ENCODE results near the gene VRK2.
"Not testable (repeated sequence)": the region's sequence is repeated elsewhere in the genome, so short reads cannot be mapped to it uniquely, and the experiment has no call there.

The VRK2 gene

DNA sequence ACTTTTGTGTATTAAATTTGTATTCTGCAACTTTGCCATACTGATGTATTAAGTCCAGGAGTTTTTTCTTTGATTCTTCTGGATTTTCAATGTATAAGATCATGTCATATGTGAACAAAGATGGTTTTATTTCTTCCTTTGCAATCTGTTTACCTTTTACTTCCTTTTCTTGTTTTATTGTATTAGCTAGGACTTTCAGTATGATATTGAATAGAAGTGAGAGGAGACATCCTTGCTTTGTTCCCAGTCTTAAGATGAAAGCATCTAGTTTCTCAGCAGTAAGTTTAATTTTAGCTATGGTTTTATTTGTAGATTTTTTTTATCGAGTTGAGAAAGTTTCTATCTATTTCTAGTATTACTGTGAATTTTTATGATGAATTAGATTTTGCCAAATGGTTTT is 25.5 kb downstream of the VRK2 start:
- no peak overlapping the region for H3K4me3 Mint-ChIP-seq
- peaks cover 16% of the 10 kb centered on the region for H3K4me1 Mint-ChIP-seq
- no peak for ATAC-seq
- peaks cover 7% of the 10 kb centered on the region for H3K36me3 Mint-ChIP-seq
- DNase-seq (ENCODE audit: low spot score in 2 of 2): no peak
- no peak overlapping the region for H3K27ac Mint-ChIP-seq
- H3K9me3 Mint-ChIP-seq: no peaks in the 10 kb centered on the region

DNA sequence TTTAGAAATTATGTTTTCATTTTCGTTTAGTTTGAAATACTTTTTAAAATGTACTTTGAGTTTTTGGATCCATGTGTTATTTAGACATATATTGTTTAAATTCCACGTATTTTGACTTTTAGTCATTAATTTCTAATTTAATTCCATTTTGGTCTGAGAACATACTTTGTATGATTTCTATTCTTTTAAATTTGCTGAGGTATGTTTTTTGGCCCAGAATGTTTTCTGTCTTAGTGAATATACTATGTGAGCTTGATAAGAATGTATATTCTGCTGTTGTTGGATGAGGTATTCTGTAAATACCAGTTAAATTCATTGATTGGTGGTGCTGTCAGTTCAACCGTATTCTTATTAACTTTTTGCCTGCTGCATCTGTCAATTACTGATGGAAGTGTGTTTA is 26.4 kb downstream of the VRK2 start:
- Mint-ChIP-seq H3K4me1 (peaks cover 23% of the 10 kb centered on the region), H3K27ac (no peak overlapping the region), H3K36me3 (peaks cover 4% of the 10 kb centered on the region), H3K4me3 (no peak overlapping the region), H3K9me3 (no peaks in the 10 kb centered on the region)
- DNase-seq (ENCODE audit: low spot score in 2 of 2) (no peak), ATAC-seq (no peak)

DNA sequence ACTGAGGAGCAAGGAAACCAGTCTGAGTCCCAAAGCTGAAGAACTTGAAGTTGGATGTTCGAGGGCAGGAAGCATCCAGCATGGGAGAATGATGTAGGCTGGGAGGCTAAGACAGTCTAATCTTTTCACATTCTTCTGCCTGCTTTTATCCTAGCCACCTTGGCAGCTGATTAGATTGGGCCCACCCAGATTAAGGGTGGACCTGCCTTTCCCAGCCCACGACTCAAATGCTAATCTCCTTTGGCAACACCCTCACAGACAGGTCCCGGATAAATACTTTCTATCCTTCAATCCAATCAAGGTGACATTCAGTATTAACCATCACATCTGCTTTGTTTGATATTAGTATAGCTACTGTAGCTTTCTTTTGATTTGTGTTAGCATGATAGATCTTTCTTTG is 27.1 kb downstream of the VRK2 start:
- no peak overlapping the region for H3K27ac Mint-ChIP-seq
- no peak for ATAC-seq
- H3K4me3 Mint-ChIP-seq: no peak overlapping the region
- no peak for DNase-seq (ENCODE audit: low spot score in 2 of 2)
- peaks cover 26% of the 10 kb centered on the region for H3K4me1 Mint-ChIP-seq
- H3K9me3 Mint-ChIP-seq: no peaks in the 10 kb centered on the region
- no peaks in the 10 kb centered on the region for H3K36me3 Mint-ChIP-seq

DNA sequence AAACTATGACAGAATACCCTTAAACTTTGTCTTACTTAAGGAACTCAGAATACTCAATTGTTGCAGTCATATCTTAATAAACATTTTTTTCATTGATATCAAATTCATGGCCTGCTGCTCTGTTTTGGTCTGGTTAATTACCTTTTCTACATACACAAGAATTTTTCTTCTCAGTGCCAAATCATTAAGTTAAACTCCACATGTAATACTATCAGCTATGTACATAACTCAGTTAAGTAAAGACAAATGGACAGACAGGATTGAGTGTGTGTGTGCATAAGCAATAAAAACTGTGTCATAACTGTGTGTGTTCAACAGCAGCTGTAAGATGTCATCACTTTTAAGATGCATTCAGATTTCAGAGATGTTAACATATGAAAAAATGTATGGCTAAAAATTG is 34.4 kb downstream of the VRK2 start:
- DNase-seq (ENCODE audit: low spot score in 2 of 2) (no peak), ATAC-seq (no peak)
- Mint-ChIP-seq H3K27ac (no peak overlapping the region), H3K4me1 (peaks cover 10% of the 10 kb centered on the region), H3K36me3 (peaks cover 15% of the 10 kb centered on the region), H3K9me3 (no peaks in the 10 kb centered on the region), H3K4me3 (no peak overlapping the region)

DNA sequence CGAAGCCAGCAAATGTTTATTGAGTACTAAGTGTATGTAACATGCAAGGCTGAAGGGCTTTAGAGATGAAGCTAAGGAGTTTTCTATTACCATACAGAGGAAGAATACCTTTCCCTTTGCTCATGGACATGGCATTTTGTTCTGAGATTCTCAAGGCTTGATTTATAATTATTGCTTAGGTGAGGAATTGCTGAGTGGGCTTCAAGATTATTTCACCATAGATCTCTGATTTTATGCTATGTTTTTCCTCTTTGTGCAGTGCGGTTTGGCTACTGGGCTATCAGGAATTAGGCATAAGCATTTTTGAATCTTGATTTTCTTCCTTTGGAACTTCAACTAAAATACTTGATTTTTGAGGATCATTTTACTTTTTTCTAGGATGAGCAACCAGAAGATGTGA is 42.5 kb downstream of the VRK2 start:
- H3K36me3 Mint-ChIP-seq: peaks cover 78% of the 10 kb centered on the region
- no peak overlapping the region for H3K27ac Mint-ChIP-seq
- no peak for DNase-seq (ENCODE audit: low spot score in 2 of 2)
- no peaks in the 10 kb centered on the region for H3K4me1 Mint-ChIP-seq
- ATAC-seq: no peak
- peaks cover 2% of the 10 kb centered on the region for H3K9me3 Mint-ChIP-seq
- H3K4me3 Mint-ChIP-seq: no peak overlapping the region

DNA sequence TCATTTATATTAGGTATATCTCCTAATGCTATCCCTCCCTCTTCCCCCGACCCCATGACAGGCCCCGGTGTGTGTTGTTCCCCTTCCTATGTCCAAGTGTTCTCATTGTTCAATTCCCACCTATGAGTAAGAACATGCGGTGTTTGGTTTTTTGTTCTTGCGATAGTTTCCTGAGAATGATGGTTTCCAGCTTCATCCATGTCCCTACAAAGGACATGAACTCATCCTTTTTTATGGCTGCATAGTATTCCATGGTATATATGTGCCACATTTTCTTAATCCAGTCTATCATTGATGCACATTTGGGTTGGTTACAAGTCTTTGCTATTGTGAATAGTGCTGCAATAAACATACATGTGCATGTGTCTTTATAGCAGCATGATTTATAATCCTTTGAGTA is 46.2 kb downstream of the VRK2 start:
- not testable (repeated sequence) for ATAC-seq; H3K27ac Mint-ChIP-seq; H3K4me1 Mint-ChIP-seq; DNase-seq (ENCODE audit: low spot score in 2 of 2); H3K9me3 Mint-ChIP-seq; H3K4me3 Mint-ChIP-seq
- peaks cover 49% of the 10 kb centered on the region for H3K36me3 Mint-ChIP-seq

DNA sequence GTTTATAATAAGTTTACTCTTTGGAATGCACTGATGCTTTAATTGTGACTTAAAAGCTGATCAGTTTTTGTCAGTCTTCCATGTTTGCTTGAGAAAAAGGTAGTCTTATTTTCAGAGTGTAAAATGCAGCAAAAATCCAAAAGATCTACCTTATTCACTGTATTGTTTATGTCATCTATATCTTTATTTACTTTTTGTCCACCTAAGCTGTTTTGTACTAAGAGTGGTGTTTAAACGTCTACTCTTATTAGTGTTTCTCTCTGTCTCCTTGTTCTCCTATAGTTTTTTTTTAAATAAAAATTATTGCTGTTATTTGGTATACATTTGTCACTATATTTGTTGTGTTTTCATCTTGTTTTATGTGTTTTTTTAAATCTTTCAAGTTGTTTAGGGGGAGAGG is 50.4 kb downstream of the VRK2 start:
- H3K4me3 Mint-ChIP-seq: no peak overlapping the region
- peaks cover 10% of the 10 kb centered on the region for H3K36me3 Mint-ChIP-seq
- H3K27ac Mint-ChIP-seq: no peak overlapping the region
- H3K4me1 Mint-ChIP-seq: no peaks in the 10 kb centered on the region
- ATAC-seq: no peak
- peaks cover 2% of the 10 kb centered on the region for H3K9me3 Mint-ChIP-seq
- DNase-seq (ENCODE audit: low spot score in 2 of 2): no peak

DNA sequence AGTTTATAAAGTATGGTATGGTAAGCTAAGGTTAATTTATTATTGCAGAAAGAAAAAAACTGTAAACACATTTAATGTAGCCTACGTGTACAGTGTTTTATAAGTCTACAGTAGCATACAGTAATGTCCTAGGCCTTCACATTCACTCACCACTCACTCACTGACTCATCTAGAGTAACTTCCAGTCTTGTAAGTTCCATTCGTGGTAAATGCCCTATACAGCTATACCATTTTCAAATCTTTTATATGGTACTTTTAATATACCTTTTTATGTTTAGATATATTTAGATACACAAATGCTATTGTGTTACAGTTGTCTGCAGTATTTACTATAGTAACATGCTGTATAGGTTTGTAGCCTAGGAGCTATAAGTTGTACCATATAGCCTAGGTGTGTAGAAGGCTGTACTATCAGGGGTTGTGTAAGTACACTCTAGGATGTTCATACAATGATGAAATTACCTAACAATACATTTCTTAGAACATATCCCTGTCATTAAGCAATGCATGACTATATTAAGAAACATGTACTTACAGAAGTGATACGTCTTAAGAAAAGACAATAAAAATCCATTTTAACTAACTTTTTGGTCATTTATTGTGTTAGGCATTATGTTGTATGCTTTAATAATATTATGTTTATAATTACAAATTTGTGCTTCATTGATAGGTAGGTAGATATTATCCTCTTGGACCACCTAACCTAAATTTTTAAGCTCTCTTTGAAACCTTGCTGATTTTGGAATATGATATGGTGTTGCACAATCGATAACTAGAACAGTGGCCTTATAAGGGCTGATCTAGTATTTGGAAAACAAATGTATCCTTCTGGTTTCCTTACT is 51.9 kb downstream of the VRK2 start:
- H3K27ac Mint-ChIP-seq: no peak overlapping the region
- no peak for ATAC-seq
- H3K36me3 Mint-ChIP-seq: no peaks in the 10 kb centered on the region
- no peak for DNase-seq (ENCODE audit: low spot score in 2 of 2)
- H3K4me3 Mint-ChIP-seq: no peak overlapping the region
- no peaks in the 10 kb centered on the region for H3K4me1 Mint-ChIP-seq
- no peaks in the 10 kb centered on the region for H3K9me3 Mint-ChIP-seq

DNA sequence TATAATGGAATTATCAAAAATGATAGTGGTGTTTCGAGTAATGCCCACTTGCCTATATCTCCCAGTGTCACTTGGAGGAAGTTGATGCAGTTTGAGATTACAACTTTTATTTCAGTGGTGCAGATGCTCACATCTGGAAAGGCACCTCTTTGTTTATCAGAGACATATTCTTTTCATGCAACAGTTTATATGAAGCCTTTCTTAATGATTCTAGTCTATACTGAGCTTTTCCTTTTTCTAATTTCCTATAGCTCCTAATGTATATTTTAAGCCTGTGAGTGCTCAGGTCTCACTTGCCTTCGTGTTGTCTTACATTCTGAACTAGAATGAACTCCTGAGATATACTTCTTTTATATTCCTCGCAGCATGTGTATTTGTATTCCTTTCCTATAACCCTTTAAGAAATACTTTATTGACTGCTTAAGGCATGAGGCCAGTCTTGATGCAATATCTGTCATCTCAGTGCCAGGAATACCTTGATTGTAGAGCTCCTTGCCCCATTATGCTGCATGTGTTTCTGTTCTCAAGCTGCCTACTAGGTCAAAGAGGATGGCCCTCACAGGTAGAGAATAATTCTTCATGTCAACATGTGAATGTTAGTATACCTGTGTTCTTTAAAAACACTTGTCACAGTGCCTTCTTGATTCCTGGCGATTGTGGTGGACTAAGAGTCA is 52.6 kb downstream of the VRK2 start:
- Mint-ChIP-seq H3K27ac (no peak overlapping the region), H3K4me3 (no peak overlapping the region), H3K4me1 (no peaks in the 10 kb centered on the region), H3K9me3 (no peaks in the 10 kb centered on the region), H3K36me3 (no peaks in the 10 kb centered on the region)
- ATAC-seq: no peak
- DNase-seq (ENCODE audit: low spot score in 2 of 2): no peak

DNA sequence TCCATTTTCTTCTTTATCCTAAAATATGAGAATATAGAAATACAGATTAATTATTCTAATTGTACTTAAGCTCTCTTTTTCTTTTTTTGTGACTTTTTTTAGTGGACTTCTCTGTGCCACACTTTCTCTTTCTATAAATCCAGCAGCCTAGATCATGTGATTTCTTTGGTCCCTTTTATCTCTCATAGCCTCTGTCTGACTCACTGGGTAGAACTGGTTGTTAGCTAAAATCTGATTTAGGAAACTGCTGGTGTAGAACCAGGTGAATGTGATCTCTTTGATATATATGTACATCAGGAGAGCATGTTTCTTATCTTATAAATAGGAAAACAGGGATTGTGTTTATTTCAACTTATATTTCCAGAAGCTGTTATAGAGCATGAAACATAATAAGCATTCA is 54.9 kb downstream of the VRK2 start:
- no peak overlapping the region for H3K4me3 Mint-ChIP-seq

DNA sequence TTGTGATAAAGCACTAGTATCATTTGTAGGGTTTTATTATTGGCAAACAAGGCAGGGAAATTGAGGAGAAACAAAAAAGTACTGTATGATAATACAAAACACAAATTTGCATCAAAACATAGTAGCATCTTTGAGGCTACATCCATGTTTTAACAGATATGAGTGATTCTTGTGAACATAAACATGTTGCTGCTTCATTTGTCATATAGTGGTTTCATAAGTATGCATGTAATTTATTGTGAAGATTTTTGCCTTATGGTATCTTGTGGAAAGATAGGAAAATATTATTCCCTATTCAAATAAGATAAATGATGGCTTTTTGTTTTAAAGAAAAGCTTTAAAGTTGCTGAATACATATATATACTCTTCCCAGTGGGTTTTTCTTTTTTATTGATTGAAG is 60.3 kb downstream of the VRK2 start:
- DNase-seq (ENCODE audit: low spot score in 2 of 2) (no peak), ATAC-seq (no peak)
- no peak overlapping the region for H3K27ac Mint-ChIP-seq
- H3K36me3 Mint-ChIP-seq: no peaks in the 10 kb centered on the region
- no peaks in the 10 kb centered on the region for H3K9me3 Mint-ChIP-seq
- H3K4me3 Mint-ChIP-seq: no peak overlapping the region
- peaks cover 20% of the 10 kb centered on the region for H3K4me1 Mint-ChIP-seq

More for the DNA sequence above, 54.9 kb downstream of the VRK2 start:
- no peak for ATAC-seq
- H3K36me3 Mint-ChIP-seq: no peaks in the 10 kb centered on the region
- no peaks in the 10 kb centered on the region for H3K9me3 Mint-ChIP-seq
- no peak for DNase-seq (ENCODE audit: low spot score in 2 of 2)
- no peak overlapping the region for H3K27ac Mint-ChIP-seq
- H3K4me1 Mint-ChIP-seq: no peaks in the 10 kb centered on the region

DNA sequence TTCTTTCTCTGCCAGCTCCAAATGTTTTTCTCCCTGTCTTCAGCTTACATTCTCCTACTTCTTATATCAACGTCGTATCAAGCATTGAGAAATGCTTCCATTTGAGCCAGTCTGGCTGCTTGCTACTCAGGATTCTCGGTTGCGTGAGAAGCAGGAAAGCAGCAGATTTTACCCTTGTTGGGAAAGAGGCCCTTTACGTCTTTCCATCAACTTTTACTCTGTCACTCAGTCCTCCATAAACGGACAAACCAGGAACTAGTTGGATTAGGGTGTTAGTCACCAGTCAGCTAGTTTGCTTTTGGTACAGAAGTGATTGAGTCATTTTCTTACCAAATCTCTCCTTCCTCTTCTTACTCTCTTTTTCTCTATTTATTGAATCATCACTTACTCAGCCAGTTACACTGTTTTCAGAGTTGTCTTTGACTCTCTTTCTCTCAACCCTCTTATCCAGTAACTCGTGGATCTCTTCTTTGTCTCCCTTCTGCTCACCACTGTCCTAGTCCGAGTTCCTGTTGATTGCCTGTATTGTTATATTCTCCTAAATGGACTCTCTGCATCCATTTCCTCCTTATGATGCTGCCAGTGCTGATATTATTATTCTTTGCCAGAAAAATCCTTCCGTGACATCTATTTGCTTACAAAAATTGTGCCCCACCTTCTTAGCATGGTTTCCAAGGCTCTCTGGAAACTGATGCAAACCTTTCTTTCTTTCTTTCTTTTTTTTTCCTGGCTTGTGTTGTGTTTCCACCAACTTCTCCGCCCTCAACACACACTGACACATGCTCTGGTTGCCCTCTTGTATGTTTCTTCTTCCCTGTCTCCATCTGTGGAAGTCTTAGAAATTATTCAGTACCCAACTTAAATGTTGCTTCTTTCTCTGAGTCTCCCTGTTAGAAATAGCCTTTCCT is 61.5 kb downstream of the VRK2 start:
- H3K27ac Mint-ChIP-seq: peak overlapping the region; percentile 32

DNA sequence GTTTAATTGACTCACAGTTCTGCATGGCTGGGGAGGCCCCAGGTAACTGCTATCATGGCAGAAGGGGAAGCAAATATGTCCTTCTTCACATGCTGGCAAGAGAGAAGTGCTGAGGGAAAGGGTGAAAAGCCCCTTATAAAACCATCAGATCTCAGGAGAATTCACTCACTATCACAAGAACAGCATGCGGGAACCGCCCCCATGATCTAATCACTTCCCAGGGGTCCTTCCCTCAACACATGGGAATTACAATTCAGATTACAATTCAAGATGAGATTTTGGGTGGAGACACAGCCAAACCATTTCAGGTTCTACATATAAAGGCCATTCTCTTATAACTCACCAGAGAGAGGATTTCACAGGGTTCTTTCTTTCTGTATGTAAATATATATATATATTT is 62.9 kb downstream of the VRK2 start:
- ATAC-seq: no peak

More for the DNA sequence above, 61.5 kb downstream of the VRK2 start:
- no peak for DNase-seq (ENCODE audit: low spot score in 2 of 2)
- no peak overlapping the region for H3K4me3 Mint-ChIP-seq
- H3K36me3 Mint-ChIP-seq: no peaks in the 10 kb centered on the region
- H3K4me1 Mint-ChIP-seq: peaks cover 20% of the 10 kb centered on the region
- no peaks in the 10 kb centered on the region for H3K9me3 Mint-ChIP-seq
- peak; percentile 100 for ATAC-seq

DNA sequence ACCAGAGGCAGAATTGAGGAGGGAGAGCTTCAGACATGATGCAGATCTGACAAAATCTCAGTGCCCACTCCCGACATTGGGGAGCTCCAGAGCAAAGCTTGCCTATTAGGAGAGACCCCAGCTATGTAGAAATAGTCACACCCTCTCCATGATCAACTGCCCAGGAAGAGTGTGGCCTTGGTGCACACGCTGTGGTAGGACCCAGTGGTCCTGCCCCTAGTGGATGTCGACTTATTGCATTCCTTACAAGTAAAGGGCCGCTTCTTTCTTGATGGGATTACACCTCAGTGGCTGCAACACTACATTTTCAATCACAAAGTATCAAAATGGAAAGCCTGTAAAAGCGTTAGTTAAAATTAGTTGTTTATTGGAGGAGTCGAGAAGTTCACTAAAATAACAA is 64.2 kb downstream of the VRK2 start:
- peaks cover 36% of the 10 kb centered on the region for H3K4me1 Mint-ChIP-seq
- no peaks in the 10 kb centered on the region for H3K36me3 Mint-ChIP-seq
- H3K9me3 Mint-ChIP-seq: no peaks in the 10 kb centered on the region
- DNase-seq (ENCODE audit: low spot score in 2 of 2): no peak
- H3K4me3 Mint-ChIP-seq: no peak overlapping the region
- no peak overlapping the region for H3K27ac Mint-ChIP-seq
- ATAC-seq: no peak

More for the DNA sequence above, 62.9 kb downstream of the VRK2 start:
- H3K36me3 Mint-ChIP-seq: no peaks in the 10 kb centered on the region
- H3K4me3 Mint-ChIP-seq: no peak overlapping the region
- no peak overlapping the region for H3K27ac Mint-ChIP-seq
- no peaks in the 10 kb centered on the region for H3K9me3 Mint-ChIP-seq
- H3K4me1 Mint-ChIP-seq: peaks cover 25% of the 10 kb centered on the region
- DNase-seq (ENCODE audit: low spot score in 2 of 2): no peak

DNA sequence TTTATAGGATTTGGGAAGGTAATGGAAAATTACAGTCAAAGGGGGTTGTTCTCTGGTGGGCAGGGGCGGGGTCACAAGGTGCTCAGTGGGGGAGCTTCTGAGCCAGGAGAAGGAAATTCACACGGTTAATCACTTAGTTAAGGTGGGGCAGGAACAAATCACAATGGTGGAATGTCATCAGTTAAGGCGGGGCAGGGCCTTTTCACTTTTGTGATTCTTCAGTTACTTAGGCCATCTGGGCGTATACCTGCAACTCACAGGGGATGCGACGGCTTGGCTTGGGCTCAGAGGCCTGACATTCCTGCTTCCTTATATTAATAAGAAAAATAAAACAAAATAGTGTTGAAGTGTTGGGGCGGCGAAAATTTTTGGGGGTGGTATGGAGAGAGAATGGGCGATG is 67.0 kb downstream of the VRK2 start:
- peaks cover 48% of the 10 kb centered on the region for H3K4me1 Mint-ChIP-seq
- DNase-seq (ENCODE audit: low spot score in 2 of 2); H3K4me3 Mint-ChIP-seq; ATAC-seq; H3K9me3 Mint-ChIP-seq; H3K36me3 Mint-ChIP-seq; H3K27ac Mint-ChIP-seq: not testable (repeated sequence)
